Globus pallidus (tissue), 1 donor: ENCODE results near the gene ARF5.
A peak's percentile ranks its signal among the peaks of the same experiment; 100 is the strongest.
"Not testable (repeated sequence)": the region's sequence is repeated elsewhere in the genome, so short reads cannot be mapped to it uniquely, and the experiment has no call there.

Source experiments
- DNase-seq: peaks from one replicate; pipeline ENCODE4 v3.0.0-alpha.2; 2015; ENCODE audit warnings: low spot score

Gene ARF5

DNA sequence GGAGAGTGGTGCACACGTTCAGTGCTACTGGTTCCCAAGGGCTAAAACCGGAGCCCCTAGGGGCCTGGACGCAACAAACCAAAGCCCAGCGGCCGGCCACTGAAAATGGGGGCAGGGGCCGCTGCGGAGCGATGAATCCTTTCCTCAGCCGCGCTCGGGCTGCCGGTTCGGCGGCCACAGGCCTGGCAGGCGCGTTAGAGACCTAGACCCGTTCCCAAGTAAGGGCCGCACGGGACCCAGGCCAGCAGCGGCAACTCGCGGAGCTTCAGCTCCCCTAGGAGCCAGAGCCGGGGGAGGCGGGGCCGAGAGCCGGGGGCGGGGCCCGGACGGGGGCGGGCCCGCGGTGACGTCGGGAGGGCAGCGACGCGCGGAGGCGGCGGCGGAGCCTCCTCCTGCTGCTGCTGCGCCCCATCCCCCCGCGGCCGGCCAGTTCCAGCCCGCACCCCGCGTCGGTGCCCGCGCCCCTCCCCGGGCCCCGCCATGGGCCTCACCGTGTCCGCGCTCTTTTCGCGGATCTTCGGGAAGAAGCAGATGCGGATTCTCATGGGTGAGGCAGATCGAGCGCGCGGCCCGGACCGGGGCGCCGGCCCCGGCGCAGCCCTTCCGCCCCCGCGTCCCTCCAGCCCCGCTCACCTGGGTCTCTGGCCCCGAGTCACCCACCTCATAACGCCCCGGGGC lies at the start of gene ARF5:
ARF5 (plus strand) TSS at position 393 of the 678 bp plus-strand sequence; CDS start at position 481, 88 bp downstream.
- DNase-seq: peak; percentile 91

- DNase-seq: no peak
These were observed 49.1 kb upstream of the ARF5 start for GRCh38 chr7:127539116-127539515.

DNA sequence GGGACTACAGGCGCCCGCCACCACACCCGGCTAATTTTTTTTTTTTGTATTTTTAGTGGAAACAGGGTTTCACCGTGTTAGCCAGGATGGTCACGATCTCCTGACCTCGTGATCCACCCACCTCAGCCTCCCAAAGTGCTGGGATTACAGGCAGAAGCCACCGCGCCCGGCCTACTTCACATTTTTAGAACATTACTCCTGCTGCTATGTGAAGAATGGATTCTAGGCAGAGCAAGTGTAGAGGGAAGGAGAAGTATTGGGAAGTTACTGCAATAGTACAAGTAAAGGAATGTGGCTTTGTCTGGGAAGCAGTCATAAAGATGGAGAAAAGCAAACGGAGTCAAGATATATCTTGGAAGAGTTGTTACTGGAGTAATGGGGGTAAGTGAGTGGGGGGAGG lies 47.8 kb upstream of the ARF5 start:
- not testable (repeated sequence) for DNase-seq

GRCh38 chr7:127541548-127541947 lies 46.7 kb upstream of the ARF5 start:
- no peak for DNase-seq

- no peak for DNase-seq
These were observed 41.9 kb upstream of the ARF5 start for GRCh38 chr7:127546313-127546712.

- DNase-seq: no peak
These were observed 38.0 kb upstream of the ARF5 start for GRCh38 chr7:127550247-127550646.

- no peak for DNase-seq
These were observed 36.3 kb upstream of the ARF5 start for GRCh38 chr7:127551941-127552340.

- no peak for DNase-seq
These were observed 31.8 kb upstream of the ARF5 start for GRCh38 chr7:127556404-127556803.

GRCh38 chr7:127557803-127558202 lies 30.4 kb upstream of the ARF5 start:
- no peak for DNase-seq

DNA sequence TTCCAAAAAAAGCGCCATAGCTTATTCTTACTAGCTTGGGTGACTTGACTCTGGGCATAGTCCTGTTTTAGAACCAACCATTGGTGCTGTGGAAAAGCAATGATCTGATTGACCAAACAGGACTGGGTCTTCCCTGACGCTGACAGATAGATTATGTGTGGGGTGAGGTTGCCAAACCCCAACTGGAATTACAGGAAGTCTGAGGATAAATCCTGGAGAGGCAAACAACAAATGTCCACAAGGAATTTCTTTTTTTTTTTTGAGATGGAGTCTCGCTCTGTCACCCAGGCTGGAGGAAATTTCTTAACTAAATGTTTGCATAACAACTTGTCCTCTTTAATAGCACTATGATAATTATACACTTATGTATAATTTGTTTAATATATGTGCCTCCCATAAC lies 22.0 kb upstream of the ARF5 start:
- DNase-seq: no peak

DNA sequence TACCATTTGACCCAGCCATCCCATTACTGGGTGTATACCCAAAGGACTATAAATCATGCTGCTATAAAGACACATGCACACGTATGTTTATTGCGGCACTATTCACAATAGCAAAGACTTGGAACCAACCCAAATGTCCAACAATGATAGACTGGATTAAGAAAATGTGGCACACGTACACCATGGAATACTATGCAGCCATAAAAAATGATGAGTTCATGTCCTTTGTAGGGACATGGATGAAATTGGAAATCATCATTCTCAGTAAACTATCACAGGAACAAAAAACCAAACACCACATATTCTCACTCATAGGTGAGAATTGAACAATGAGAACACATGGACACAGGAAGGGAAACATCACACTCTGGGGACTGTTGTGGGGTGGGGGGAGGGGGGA lies 20.2 kb upstream of the ARF5 start:
- not testable (repeated sequence) for DNase-seq

DNA sequence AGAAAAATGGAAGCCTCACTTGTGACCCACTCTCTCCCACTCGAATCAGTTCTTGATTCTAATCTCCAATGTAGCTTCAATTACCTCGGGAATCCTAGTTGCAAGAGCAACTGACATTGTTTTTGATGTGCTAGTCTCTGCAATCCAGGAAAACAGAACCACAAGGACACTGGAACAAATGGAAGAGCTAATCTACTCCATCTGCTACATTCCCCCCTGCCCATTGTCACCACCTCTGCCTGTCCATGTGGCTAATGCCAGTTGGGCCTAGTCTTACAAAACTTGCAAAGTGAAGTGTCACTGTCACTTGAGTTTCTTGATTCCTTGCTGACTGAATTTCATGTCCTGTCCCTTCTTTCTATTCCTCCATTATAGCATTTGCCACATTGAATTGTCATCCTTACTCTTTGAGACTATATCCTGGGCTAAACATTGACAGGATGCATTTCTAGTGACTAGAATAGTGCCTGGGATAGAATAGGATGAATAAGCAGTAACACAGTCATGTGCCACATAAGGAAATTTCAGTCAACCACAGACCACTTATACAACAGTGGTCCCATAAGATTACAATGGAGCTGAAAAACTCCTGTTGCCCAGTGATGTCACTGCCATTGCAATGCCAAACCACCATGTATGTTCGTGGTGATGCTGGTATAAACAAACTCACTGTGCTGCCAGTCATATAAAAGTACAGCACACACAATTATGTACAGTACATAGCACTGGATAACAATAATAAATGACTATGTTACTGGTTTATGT lies 16.3 kb upstream of the ARF5 start:
- no peak for DNase-seq

GRCh38 chr7:127578036-127578684 lies 10.1 kb upstream of the ARF5 start:
- DNase-seq: no peak

DNA sequence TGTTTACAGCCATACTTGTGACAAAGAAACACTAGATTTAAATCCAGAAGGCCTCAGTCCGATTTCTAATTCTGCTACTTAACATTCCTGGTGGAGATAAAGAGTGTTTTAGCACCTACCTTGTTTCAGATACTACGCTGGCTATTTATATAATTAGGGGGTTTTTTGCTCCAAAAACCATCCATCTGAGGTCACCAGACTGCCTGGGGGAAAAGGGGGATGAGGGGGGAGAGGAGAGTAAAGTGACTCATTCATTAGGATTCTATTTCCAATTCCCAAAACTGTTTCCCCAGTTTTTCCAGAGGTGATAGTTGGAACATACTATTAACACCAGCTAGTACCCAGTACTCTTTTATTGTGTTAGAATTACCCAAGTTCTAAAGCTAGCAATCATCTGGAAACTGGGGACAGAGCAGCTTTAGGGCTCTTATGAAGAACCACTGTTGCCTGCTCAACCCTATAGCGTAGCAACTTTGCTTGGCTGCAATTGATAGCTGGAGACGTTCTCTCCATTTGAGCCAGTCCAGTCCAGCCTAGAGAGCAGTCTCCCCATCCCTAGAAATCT lies 9.4 kb upstream of the ARF5 start:
- DNase-seq: no peak

- no peak for DNase-seq
These were observed 7.6 kb upstream of the ARF5 start for GRCh38 chr7:127580612-127581011.

DNA sequence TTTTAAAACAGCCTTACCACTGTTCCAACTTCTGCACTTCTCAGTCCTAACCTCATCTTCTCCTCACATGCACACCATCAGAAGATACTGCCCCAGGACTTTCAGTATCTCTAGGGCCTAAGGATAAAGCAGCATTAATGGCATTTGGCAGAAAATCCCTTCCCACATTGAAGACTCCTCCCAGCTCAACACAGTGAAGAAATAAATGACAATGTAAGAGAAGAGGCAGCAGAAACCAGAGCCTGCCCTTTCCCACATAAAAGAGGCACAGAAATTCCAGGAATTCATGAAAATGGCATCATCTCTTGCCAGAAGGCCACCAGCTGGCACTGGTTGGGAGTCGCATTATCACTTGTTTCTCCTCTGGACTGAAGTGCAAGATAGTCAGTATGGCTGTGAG lies 6.5 kb upstream of the ARF5 start:
- DNase-seq: no peak

- peak; percentile 22 for DNase-seq
These were observed 5.8 kb upstream of the ARF5 start for GRCh38 chr7:127582361-127582760.

DNA sequence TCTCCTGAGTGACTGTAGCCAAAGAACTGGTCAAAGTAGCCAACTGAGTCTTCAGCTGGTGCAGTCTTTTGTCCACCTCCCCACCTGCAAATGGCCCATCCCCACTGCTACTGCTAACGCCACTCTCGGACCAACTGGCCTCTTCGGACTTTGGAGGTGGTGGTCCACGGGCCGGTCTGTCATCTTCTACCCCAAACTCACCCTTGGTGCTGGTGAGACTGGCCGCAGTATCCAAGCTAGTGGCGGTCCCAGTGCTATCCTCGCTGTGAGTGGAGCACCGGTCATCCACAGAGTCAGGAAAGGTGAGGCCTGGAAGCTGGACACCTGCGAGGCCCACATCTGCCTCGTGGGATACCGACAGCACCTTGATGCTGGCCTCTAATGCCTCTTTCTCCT lies 3.6 kb upstream of the ARF5 start:
- DNase-seq: no peak

GRCh38 chr7:127585044-127585953 lies 2.9 kb upstream of the ARF5 start, which contains the start of gene GCC1:
TSS of gene GCC1 (minus strand) at chr7:127585596. CDS start at chr7:127585182, 414 bp downstream.
- DNase-seq: peak; percentile 86

- no peak for DNase-seq
These were observed 1.9 kb upstream of the ARF5 start for GRCh38 chr7:127586346-127586745.

DNA sequence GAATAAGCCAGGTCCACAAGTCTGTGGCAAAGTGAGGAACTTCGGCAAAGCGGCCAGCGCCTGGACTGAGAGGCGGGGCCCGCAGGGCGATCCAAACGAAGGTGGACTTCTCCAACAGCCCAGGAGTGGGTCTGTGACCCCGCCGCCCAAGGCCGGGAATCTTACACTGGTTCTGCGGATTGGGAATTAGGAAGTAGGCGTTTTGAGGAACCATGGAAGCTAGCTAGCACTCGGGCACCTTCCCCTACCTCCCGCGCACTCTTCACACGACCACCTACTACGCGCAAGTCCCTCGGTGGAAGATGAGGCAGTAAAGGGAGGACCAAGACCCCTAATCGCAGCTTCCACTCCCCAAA lies 570 bp upstream of the ARF5 start:
- DNase-seq: no peak
